HepG2 (cell line): ENCODE measurements around the gene NIFK.

Source experiments
- HDAC6 ChIP-seq: fragments of 200-600 bp; sonication (generic); IDR thresholded peaks from 2 replicates; pipeline ENCODE4 v1.7.0; 2017; ENCODE audit warnings: mild to moderate bottlenecking, antibody characterized with exemption, low read length, low read depth
- JUN ChIP-seq: sonication (generic); formaldehyde crosslinking; IDR thresholded peaks from 2 replicates; pipeline ENCODE4 v1.4.0; 2020; ENCODE audit warnings: mild to moderate bottlenecking, missing genetic modification reagents
- KDM1A ChIP-seq: IDR thresholded peaks from 2 replicates; pipeline ENCODE4 v1.6.1; 2016; ENCODE audit warnings: missing compliant biosample characterization
- RFX5 ChIP-seq: IDR thresholded peaks from 2 replicates; pipeline ENCODE4 v1.6.1; 2011; ENCODE audit warnings: low read depth, low read length, improper control_type of control experiment
- YY1 ChIP-seq: IDR thresholded peaks from 2 replicates; pipeline ENCODE4 v1.6.1; 2011; ENCODE audit warnings: low read length, low read depth, moderate library complexity, mild to moderate bottlenecking; ENCODE audit not compliant: insufficient read depth, insufficient replicate concordance
- ZNF260 ChIP-seq: sonication (generic); formaldehyde crosslinking; IDR thresholded peaks from 2 replicates; pipeline ENCODE4 v1.4.0; 2020; ENCODE audit warnings: missing genetic modification reagents, low read depth, mild to moderate bottlenecking, borderline replicate concordance
- ZSCAN22 ChIP-seq: sonication (generic); formaldehyde crosslinking; IDR thresholded peaks from 2 replicates; pipeline ENCODE4 v1.4.0; 2020; ENCODE audit warnings: mild to moderate bottlenecking, missing genetic modification reagents
- TF ChIP-seq, protein P1 (sequence below): sonication (generic); formaldehyde crosslinking; IDR thresholded peaks from 2 replicates; pipeline ENCODE4 v1.5.0; 2020; ENCODE audit warnings: mild to moderate bottlenecking, missing genetic modification reagents
- TF ChIP-seq, protein P2 (sequence below): IDR thresholded peaks from 2 replicates; pipeline ENCODE4 v1.6.1; 2012; ENCODE audit warnings: inconsistent platforms
- TF ChIP-seq, protein P3 (sequence below): sonication (generic); formaldehyde crosslinking; conservative IDR thresholded peaks from 2 replicates; pipeline ENCODE4 v1.4.0; 2020; ENCODE audit warnings: missing genetic modification reagents
- TF ChIP-seq, protein P4 (sequence below): sonication (generic); formaldehyde crosslinking; IDR thresholded peaks from 2 replicates; pipeline ENCODE4 v1.5.0; 2020; ENCODE audit warnings: mild to moderate bottlenecking, missing genetic modification reagents, moderate library complexity

DNA sequence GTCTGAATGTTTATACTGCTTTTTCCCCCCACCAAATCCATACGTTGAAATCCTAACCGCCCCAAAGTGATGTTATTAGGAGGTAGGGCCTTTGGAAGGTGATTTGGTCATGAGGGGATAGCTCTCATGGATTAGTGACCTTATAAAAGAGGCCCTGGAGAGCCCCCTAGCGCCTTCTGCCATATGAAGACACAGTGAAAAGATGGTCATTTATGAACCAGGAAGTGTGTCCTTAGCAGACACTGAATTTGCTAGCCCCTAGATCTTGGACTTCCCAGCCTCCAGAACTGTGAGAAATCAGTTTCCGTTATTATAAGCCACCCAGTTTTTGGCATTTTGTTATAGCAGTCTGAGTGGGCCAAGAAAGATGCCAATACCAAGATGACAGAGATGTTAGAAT lies 11.5 kb upstream of the NIFK start:
- TF ChIP-seq ZNF260 (CRISPR knock-in tag) (no peak), ZSCAN22 (CRISPR knock-in tag) (no peak), HDAC6 (no peak), KDM1A (CRISPR knock-in tag) (no peak), YY1 (no peak), JUN (CRISPR knock-in tag) (no peak), RFX5 (no peak)
- TF ChIP-seq, protein P1, sequence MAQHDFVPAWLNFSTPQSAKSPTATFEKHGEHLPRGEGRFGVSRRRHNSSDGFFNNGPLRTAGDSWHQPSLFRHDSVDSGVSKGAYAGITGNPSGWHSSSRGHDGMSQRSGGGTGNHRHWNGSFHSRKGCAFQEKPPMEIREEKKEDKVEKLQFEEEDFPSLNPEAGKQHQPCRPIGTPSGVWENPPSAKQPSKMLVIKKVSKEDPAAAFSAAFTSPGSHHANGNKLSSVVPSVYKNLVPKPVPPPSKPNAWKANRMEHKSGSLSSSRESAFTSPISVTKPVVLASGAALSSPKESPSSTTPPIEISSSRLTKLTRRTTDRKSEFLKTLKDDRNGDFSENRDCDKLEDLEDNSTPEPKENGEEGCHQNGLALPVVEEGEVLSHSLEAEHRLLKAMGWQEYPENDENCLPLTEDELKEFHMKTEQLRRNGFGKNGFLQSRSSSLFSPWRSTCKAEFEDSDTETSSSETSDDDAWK (CRISPR knock-in tag), result no peak
- TF ChIP-seq, protein P2, sequence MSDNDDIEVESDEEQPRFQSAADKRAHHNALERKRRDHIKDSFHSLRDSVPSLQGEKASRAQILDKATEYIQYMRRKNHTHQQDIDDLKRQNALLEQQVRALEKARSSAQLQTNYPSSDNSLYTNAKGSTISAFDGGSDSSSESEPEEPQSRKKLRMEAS, result no peak
- TF ChIP-seq, protein P3, sequence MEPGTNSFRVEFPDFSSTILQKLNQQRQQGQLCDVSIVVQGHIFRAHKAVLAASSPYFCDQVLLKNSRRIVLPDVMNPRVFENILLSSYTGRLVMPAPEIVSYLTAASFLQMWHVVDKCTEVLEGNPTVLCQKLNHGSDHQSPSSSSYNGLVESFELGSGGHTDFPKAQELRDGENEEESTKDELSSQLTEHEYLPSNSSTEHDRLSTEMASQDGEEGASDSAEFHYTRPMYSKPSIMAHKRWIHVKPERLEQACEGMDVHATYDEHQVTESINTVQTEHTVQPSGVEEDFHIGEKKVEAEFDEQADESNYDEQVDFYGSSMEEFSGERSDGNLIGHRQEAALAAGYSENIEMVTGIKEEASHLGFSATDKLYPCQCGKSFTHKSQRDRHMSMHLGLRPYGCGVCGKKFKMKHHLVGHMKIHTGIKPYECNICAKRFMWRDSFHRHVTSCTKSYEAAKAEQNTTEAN (CRISPR knock-in tag), result no peak
- TF ChIP-seq, protein P4, sequence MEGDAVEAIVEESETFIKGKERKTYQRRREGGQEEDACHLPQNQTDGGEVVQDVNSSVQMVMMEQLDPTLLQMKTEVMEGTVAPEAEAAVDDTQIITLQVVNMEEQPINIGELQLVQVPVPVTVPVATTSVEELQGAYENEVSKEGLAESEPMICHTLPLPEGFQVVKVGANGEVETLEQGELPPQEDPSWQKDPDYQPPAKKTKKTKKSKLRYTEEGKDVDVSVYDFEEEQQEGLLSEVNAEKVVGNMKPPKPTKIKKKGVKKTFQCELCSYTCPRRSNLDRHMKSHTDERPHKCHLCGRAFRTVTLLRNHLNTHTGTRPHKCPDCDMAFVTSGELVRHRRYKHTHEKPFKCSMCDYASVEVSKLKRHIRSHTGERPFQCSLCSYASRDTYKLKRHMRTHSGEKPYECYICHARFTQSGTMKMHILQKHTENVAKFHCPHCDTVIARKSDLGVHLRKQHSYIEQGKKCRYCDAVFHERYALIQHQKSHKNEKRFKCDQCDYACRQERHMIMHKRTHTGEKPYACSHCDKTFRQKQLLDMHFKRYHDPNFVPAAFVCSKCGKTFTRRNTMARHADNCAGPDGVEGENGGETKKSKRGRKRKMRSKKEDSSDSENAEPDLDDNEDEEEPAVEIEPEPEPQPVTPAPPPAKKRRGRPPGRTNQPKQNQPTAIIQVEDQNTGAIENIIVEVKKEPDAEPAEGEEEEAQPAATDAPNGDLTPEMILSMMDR (CRISPR knock-in tag), result peak; percentile 75
